Esophagus squamous epithelium (tissue), 4 donors: ENCODE results near the gene IDH3B.

Source experiments
- CTCF ChIP-seq, 6 experiments: fragments of 450-650 bp in 4 of 6; fragments of 200-600 bp in 2 of 6; sonication (generic) in 2 of 6; IDR thresholded peaks; one replicate each; pipeline ENCODE4 v1.5.1; 2016 to 2019; ENCODE audit warnings: antibody characterized with exemption in 6 of 6, mild to moderate bottlenecking in 4 of 6, moderate library complexity in 4 of 6
- POLR2A ChIP-seq, 4 donors: fragments of 450-650 bp; IDR thresholded peaks; one replicate each; pipeline ENCODE4 v1.6.1; 2017; ENCODE audit warnings: antibody characterized with exemption in 4 of 4, mild to moderate bottlenecking in 4 of 4, moderate library complexity in 3 of 4

- no peak for TF ChIP-seq CTCF (IDR thresholded peaks at IDR 0.05)
- no peak for TF ChIP-seq POLR2A (IDR thresholded peaks at IDR 0.05)
Measured at GRCh38 chr20:2619337-2619736, 44.7 kb downstream of the IDH3B start.
